Measurements from ENCODE around the gene PDE9A.

Gene PDE9A

DNA sequence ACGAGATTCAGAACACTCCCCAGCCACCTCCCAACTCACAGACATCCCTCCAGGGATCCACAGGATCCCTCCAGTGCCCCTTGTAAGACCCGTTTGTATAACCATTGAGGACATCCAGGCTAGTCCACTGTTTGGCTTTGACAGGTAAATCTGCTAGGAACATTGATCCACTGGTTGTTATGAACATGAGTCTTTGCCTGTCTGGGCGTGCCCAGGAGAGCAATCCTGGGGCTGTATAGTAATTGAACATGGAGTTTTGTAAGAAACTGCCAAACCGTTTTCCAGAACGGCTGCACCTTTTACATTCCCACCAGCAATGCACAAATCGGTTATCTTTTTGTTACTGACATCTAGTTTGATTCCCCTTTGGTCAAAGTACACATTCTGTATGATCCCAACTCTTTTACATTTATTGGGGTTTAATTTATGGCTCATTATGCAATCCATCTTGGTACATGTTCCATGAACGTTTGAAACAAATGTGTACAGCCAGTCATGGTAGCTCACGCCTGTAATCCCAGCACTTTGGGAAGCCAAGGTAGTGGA lies 137.2 kb downstream of the PDE9A start:
- TF ChIP-seq TEAD4 (IDR thresholded peaks at IDR 0.05) (no peak), FOXM1 (IDR thresholded peaks at IDR 0.05; ENCODE audit: borderline replicate concordance, low read depth) (no peak), RAD21 (IDR thresholded peaks at IDR 0.05; ENCODE audit: low read depth) (no peak), NFIC (IDR thresholded peaks at IDR 0.05) (no peak), EGR1 (IDR thresholded peaks at IDR 0.05) (no peak), ZBTB7A (IDR thresholded peaks at IDR 0.05; ENCODE audit: low read depth) (no peak), EP300 (IDR thresholded peaks at IDR 0.05; ENCODE audit: borderline replicate concordance) (no peak), YY1 (IDR thresholded peaks at IDR 0.05; ENCODE audit: low read depth) (no peak), CEBPB (IDR thresholded peaks at IDR 0.05) (no peak), TAF1 (IDR thresholded peaks at IDR 0.05; ENCODE audit: low read depth) (no peak), TCF12 (IDR thresholded peaks at IDR 0.05; ENCODE audit: low read depth) (no peak), CREB1 (IDR thresholded peaks at IDR 0.05; ENCODE audit: low read depth) (no peak)
- TF ChIP-seq, protein P1, sequence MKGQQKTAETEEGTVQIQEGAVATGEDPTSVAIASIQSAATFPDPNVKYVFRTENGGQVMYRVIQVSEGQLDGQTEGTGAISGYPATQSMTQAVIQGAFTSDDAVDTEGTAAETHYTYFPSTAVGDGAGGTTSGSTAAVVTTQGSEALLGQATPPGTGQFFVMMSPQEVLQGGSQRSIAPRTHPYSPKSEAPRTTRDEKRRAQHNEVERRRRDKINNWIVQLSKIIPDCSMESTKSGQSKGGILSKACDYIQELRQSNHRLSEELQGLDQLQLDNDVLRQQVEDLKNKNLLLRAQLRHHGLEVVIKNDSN (IDR thresholded peaks at IDR 0.05) = no peak
- TF ChIP-seq, protein P2, sequence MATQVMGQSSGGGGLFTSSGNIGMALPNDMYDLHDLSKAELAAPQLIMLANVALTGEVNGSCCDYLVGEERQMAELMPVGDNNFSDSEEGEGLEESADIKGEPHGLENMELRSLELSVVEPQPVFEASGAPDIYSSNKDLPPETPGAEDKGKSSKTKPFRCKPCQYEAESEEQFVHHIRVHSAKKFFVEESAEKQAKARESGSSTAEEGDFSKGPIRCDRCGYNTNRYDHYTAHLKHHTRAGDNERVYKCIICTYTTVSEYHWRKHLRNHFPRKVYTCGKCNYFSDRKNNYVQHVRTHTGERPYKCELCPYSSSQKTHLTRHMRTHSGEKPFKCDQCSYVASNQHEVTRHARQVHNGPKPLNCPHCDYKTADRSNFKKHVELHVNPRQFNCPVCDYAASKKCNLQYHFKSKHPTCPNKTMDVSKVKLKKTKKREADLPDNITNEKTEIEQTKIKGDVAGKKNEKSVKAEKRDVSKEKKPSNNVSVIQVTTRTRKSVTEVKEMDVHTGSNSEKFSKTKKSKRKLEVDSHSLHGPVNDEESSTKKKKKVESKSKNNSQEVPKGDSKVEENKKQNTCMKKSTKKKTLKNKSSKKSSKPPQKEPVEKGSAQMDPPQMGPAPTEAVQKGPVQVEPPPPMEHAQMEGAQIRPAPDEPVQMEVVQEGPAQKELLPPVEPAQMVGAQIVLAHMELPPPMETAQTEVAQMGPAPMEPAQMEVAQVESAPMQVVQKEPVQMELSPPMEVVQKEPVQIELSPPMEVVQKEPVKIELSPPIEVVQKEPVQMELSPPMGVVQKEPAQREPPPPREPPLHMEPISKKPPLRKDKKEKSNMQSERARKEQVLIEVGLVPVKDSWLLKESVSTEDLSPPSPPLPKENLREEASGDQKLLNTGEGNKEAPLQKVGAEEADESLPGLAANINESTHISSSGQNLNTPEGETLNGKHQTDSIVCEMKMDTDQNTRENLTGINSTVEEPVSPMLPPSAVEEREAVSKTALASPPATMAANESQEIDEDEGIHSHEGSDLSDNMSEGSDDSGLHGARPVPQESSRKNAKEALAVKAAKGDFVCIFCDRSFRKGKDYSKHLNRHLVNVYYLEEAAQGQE (IDR thresholded peaks at IDR 0.05; ENCODE audit: low read depth) = no peak
- TF ChIP-seq, protein P3, sequence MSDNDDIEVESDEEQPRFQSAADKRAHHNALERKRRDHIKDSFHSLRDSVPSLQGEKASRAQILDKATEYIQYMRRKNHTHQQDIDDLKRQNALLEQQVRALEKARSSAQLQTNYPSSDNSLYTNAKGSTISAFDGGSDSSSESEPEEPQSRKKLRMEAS (IDR thresholded peaks at IDR 0.05) = no peak

DNA sequence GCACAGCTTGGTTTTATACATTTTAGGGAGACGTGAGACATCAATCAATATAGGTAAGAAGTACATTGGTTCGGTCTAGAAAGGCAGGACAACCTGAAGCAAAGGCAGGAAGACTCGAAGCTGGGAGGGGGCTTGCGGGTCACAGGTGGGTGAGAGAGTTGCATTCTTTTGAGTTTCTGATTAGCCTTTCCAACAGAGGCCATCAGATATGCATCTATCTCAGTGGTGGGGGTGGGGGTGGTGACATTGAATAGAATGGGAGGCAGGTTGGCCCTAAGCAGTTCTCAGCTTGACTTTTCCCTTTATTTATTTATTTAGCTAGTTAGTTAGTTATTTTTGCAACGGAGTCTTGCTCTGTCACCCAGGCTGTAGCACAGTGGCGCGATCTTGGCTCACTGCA lies 140.4 kb downstream of the PDE9A start:
- TF ChIP-seq YY1 (IDR thresholded peaks at IDR 0.05; ENCODE audit: low read depth) = no peak
- TF ChIP-seq ZBTB7A (IDR thresholded peaks at IDR 0.05; ENCODE audit: low read depth) = no peak
- TF ChIP-seq, protein P2 (IDR thresholded peaks at IDR 0.05; ENCODE audit: low read depth) = no peak
- no peak for TF ChIP-seq FOXM1 (IDR thresholded peaks at IDR 0.05; ENCODE audit: borderline replicate concordance, low read depth)
- TF ChIP-seq, protein P3 (IDR thresholded peaks at IDR 0.05) = no peak
- TF ChIP-seq TEAD4 (IDR thresholded peaks at IDR 0.05) = no peak
- TF ChIP-seq TAF1 (IDR thresholded peaks at IDR 0.05; ENCODE audit: low read depth) = no peak
- no peak for TF ChIP-seq NFIC (IDR thresholded peaks at IDR 0.05)
- TF ChIP-seq, protein P1 (IDR thresholded peaks at IDR 0.05) = no peak
- no peak for TF ChIP-seq RAD21 (IDR thresholded peaks at IDR 0.05; ENCODE audit: low read depth)
- TF ChIP-seq CREB1 (IDR thresholded peaks at IDR 0.05; ENCODE audit: low read depth) = no peak
- no peak for TF ChIP-seq CEBPB (IDR thresholded peaks at IDR 0.05)

DNA sequence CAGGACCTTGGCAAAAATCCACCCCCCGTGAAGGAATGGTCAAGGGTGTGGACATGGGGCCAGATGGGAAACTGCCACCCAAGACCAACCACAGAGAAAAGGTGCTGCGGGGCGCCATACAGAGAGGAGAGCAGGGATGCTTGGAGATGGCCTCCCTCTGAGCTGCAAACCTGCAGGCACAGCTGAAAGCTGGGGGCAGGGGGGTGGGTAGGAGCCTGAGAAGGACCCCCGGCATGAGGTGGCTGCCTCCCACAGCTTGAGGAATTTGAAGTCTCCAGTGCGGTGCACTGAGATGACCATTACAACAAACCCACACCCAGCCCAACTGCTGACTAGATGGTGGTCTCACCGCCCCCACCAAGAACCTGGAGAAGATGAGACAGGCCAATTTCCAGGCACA lies 141.1 kb downstream of the PDE9A start:
- TF ChIP-seq, protein P1 (IDR thresholded peaks at IDR 0.05) = no peak
- TF ChIP-seq, protein P2 (IDR thresholded peaks at IDR 0.05; ENCODE audit: low read depth) = no peak
- TF ChIP-seq TEAD4 (IDR thresholded peaks at IDR 0.05) (no peak), RAD21 (IDR thresholded peaks at IDR 0.05; ENCODE audit: low read depth) (no peak), EGR1 (IDR thresholded peaks at IDR 0.05) (no peak), ZBTB7A (IDR thresholded peaks at IDR 0.05; ENCODE audit: low read depth) (no peak), TAF1 (IDR thresholded peaks at IDR 0.05; ENCODE audit: low read depth) (no peak), YY1 (IDR thresholded peaks at IDR 0.05; ENCODE audit: low read depth) (no peak), TCF12 (IDR thresholded peaks at IDR 0.05; ENCODE audit: low read depth) (no peak), FOXM1 (IDR thresholded peaks at IDR 0.05; ENCODE audit: borderline replicate concordance, low read depth) (no peak), NFIC (IDR thresholded peaks at IDR 0.05) (no peak), CREB1 (IDR thresholded peaks at IDR 0.05; ENCODE audit: low read depth) (no peak), EP300 (IDR thresholded peaks at IDR 0.05; ENCODE audit: borderline replicate concordance) (no peak)
- TF ChIP-seq, protein P3 (IDR thresholded peaks at IDR 0.05) = no peak

Data from Ishikawa (cell line).